Thoracic aorta (tissue), 2 donors: Measurements from ENCODE around the gene NFKBIL1. TPM values are rescaled to one million over a fixed set of nuclear protein-coding genes. Genes with fewer than 3 reads are reported as not detected.

ENCODE experiments used
- ATAC-seq: fragments of 150-250 bp; one replicate; pipeline ENCODE4 v1.8.0; 2017; ENCODE audit warnings: low read depth; ENCODE audit not compliant: insufficient number of reproducible peaks, low FRiP score
- DNase-seq: peaks from one replicate; pipeline ENCODE4 v3.0.0-alpha.2; 2020; ENCODE audit warnings: low spot score
- H3K27ac ChIP-seq, 2 donors: fragments of 200-600 bp; sonication (generic); 1 replicate in 1 of 2; 2 replicates in 1 of 2; pipeline ENCODE4 v1.5.1; 2016; ENCODE audit warnings: mild to moderate bottlenecking in 2 of 2, moderate library complexity in 2 of 2
- H3K27me3 ChIP-seq: fragments of 200-600 bp; sonication (generic); replicated peaks from 2 replicates; pipeline ENCODE4 v1.6.0; 2016; ENCODE audit warnings: mild to moderate bottlenecking; ENCODE audit not compliant: insufficient read depth
- H3K36me3 ChIP-seq: fragments of 200-600 bp; sonication (generic); one replicate; pipeline ENCODE4 v1.5.1; 2016
- H3K4me1 ChIP-seq, 2 donors: fragments of 200-600 bp; sonication (generic); 1 replicate in 1 of 2; 2 replicates in 1 of 2; pipeline versions ENCODE4 v1.5.1 to v1.6.0; 2016; ENCODE audit warnings: low read depth in 2 of 2, mild to moderate bottlenecking in 1 of 2; ENCODE audit not compliant: control insufficient read depth in 1 of 2
- H3K4me3 ChIP-seq: fragments of 200-600 bp; sonication (generic); 2 replicates; pipeline ENCODE4 v1.5.1; 2016; ENCODE audit warnings: mild to moderate bottlenecking
- H3K9me3 ChIP-seq: fragments of 200-600 bp; sonication (generic); 2 replicates; pipeline ENCODE4 v1.5.1; 2016
- total RNA-seq, 2 donors: library from RNA; depleted of rRNA; stranded (reverse); fragments of >200 nt; gene quantifications; one replicate each; pipeline versions ENCODE4 v1.1.0 to v1.2.3, GENCODE V29; 2016
- TF ChIP-seq, protein P1 (sequence below): fragments of 200-600 bp; sonication (generic); IDR thresholded peaks from one replicate; pipeline ENCODE4 v1.5.1; 2019; ENCODE audit warnings: antibody characterized with exemption

NFKBIL1 gene
- total RNA-seq, 2 donors from 2014 or later = 23.8 to 24.2 TPM

DNA sequence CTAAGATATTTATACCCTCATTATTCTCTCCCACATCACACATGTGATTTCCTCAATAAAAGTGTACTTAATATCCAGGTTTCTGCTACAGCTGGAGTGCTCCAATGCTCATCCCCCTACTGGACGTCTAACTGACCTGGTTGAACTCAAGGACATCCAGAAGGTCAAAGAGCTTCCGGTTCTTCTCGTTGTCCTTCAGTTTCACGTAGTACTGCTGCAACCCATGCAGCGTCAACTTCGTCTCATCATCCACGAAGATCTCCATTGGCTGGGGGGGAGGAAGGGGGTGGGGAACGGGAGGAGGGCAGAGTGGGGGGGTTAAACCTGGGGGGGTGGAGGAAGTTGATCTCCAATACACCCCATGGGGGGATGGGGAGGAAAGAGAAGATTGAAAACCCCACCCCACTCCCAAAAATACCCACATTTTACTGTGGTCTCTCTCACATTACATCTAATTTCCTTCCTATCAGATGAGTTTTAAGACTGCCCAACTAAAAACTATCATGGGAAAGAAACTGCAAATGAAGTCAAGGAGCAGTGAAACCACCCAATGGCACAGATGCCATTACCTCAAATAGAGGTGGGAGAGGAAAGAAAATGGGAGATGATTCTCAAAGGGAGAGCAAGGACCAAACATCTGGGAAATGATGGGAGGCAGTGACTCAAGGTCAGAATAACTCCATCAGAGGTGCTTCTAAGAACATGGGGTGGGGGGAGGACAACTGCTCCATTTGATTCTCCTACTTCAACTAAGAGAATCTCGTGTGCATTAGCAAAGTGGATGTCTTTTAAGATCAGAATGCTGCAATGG is 14.6 kb upstream of the NFKBIL1 start:
- DNase-seq (no peak), ATAC-seq (no peak)
- peaks cover 63% of the 10 kb centered on the region for H3K36me3 ChIP-seq
- H3K4me1 ChIP-seq = no peaks in the 10 kb centered on the region
- no peak overlapping the region for H3K27ac ChIP-seq
- no peak overlapping the region for H3K4me3 ChIP-seq
- H3K9me3 ChIP-seq = no peaks in the 10 kb centered on the region
- no peaks in the 10 kb centered on the region for H3K27me3 ChIP-seq
- TF ChIP-seq, protein P1, sequence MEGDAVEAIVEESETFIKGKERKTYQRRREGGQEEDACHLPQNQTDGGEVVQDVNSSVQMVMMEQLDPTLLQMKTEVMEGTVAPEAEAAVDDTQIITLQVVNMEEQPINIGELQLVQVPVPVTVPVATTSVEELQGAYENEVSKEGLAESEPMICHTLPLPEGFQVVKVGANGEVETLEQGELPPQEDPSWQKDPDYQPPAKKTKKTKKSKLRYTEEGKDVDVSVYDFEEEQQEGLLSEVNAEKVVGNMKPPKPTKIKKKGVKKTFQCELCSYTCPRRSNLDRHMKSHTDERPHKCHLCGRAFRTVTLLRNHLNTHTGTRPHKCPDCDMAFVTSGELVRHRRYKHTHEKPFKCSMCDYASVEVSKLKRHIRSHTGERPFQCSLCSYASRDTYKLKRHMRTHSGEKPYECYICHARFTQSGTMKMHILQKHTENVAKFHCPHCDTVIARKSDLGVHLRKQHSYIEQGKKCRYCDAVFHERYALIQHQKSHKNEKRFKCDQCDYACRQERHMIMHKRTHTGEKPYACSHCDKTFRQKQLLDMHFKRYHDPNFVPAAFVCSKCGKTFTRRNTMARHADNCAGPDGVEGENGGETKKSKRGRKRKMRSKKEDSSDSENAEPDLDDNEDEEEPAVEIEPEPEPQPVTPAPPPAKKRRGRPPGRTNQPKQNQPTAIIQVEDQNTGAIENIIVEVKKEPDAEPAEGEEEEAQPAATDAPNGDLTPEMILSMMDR = no peak

DNA sequence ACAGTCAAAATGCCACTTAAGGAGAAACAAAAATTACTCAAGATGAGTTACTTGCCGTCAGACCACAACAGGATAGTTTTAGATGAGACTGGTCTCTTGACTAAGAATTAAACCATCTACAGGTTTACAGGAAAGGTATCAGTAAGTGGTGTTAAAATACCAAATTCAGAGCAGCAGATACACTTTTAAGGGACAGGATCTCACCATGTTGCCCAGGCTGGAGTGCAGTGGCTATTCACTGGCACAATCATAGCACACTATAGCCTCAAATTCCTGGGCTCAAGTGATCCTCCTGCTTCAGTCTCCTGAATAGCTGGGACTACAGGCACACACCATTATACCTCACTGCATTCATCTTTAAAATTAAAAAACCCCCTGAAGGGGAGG is 14.0 kb upstream of the NFKBIL1 start:
- TF ChIP-seq, protein P1 = no peak
- Histone ChIP-seq H3K27me3 (no peaks in the 10 kb centered on the region), H3K9me3 (no peaks in the 10 kb centered on the region), H3K36me3 (peaks cover 67% of the 10 kb centered on the region), H3K4me3 (no peak overlapping the region), H3K4me1 (peaks cover 0 to 2% of the 10 kb centered on the region in 2 donors), H3K27ac (no peak overlapping the region)
- DNase-seq (no peak), ATAC-seq (no peak)

DNA sequence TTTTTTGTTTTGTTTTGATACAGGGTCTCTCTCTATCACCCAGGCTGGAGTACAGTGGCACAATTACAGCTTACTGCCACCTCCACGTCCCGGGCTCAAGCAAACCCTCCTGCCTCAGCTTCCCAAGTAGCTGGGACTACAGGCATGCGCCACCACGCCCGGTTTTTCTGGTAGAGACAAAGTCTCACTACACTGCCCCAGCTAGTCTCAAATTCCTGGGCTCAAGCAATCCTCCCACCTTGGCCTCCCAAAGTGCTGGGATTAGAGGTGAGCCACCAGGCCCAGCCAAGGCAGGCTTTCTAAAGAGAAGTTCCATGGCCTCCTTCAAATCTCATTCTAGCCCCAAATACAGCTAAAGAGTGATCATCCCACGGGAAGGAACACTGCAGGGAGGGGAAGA is 13.4 kb upstream of the NFKBIL1 start:
- Histone ChIP-seq H3K27me3 (no peaks in the 10 kb centered on the region), H3K4me3 (no peak overlapping the region), H3K36me3 (peaks cover 73% of the 10 kb centered on the region), H3K4me1 (peaks cover 2 to 7% of the 10 kb centered on the region in 2 donors), H3K9me3 (no peaks in the 10 kb centered on the region), H3K27ac (no peak overlapping the region)
- TF ChIP-seq, protein P1 = no peak
- no peak for ATAC-seq
- no peak for DNase-seq

DNA sequence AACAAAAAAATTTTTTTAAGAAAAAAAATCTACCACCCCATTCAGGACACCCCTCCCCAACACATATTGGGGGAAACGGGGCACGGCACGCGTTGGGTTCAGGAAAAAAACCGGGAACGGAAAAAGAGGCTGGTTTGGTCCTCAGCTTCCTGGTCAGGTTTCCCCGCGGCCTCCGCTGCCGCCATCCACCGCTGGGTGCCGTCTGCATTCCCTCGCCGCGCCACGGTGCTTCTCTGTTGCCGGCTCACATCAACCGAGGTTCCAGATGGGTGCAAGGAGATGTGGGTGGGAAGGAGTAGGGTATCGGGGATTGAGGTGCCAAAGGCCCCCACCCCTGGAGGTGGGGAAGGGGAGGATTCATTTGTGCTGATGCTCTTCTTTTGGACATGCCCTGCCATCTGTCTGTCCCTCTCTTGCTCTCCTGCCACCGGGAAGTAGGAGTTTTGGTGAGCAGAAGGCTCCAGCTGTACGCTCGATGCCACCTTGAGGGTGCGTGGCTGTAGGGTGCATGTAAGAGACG is 12.8 kb upstream of the NFKBIL1 start:
- DNase-seq (no peak), ATAC-seq (no peak)
- Histone ChIP-seq H3K27ac (no peak overlapping the region), H3K4me3 (no peak overlapping the region), H3K9me3 (no peaks in the 10 kb centered on the region), H3K27me3 (no peaks in the 10 kb centered on the region), H3K36me3 (peaks cover 77% of the 10 kb centered on the region), H3K4me1 (peaks cover 7 to 13% of the 10 kb centered on the region in 2 donors)
- TF ChIP-seq, protein P1 = no peak

GRCh38 chr6:31535538-31536324 is 11.7 kb upstream of the NFKBIL1 start:
- DNase-seq (no peak), ATAC-seq (no peak)
- H3K4me3 ChIP-seq = no peak overlapping the region
- TF ChIP-seq, protein P1 = no peak
- no peaks in the 10 kb centered on the region for H3K27me3 ChIP-seq
- no peak overlapping the region for H3K27ac ChIP-seq
- H3K4me1 ChIP-seq = peaks cover 19 to 25% of the 10 kb centered on the region in 2 donors
- peaks cover 71% of the 10 kb centered on the region for H3K36me3 ChIP-seq
- no peaks in the 10 kb centered on the region for H3K9me3 ChIP-seq
